NB4 (cell line): ENCODE results near the gene TBX21.

Source experiments
- MYC ChIP-seq: IDR thresholded peaks from 2 replicates; pipeline ENCODE4 v1.6.1; 2011; ENCODE audit warnings: low read depth, low read length
- TF ChIP-seq, protein P1 (sequence below): IDR thresholded peaks from one replicate; pipeline ENCODE4 v1.5.1; 2012; ENCODE audit warnings: low read depth, low read length

DNA sequence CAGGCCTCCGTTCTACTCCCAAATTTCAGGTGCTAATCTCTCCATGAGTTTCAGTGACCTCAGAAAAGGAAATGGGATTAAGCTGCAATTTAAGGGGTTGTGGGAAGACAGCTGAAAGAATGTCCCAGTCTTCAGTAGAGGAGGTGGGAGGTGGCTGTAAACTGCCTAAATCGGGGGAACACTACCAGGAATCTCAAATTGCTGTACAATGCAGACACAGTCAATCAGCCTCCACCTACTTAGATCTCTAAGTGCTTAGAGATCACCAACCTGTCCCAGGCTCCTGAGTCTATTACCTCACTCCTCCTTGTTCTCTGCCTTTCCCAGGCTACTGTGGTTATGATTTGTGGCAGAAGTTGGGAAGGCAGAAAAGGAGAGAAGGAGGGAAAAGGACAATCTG is 8.3 kb upstream of the TBX21 start:
- TF ChIP-seq MYC = no peak
- TF ChIP-seq, protein P1, sequence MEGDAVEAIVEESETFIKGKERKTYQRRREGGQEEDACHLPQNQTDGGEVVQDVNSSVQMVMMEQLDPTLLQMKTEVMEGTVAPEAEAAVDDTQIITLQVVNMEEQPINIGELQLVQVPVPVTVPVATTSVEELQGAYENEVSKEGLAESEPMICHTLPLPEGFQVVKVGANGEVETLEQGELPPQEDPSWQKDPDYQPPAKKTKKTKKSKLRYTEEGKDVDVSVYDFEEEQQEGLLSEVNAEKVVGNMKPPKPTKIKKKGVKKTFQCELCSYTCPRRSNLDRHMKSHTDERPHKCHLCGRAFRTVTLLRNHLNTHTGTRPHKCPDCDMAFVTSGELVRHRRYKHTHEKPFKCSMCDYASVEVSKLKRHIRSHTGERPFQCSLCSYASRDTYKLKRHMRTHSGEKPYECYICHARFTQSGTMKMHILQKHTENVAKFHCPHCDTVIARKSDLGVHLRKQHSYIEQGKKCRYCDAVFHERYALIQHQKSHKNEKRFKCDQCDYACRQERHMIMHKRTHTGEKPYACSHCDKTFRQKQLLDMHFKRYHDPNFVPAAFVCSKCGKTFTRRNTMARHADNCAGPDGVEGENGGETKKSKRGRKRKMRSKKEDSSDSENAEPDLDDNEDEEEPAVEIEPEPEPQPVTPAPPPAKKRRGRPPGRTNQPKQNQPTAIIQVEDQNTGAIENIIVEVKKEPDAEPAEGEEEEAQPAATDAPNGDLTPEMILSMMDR = no peak
